C4-2B (cell line): Measurements from ENCODE around the gene GALNS.

Experiments used
- ZFX ChIP-seq: fragments of 450-650 bp; IDR thresholded peaks from 2 replicates; pipeline ENCODE4 v1.6.1; 2017
- TF ChIP-seq, protein P1 (sequence below): fragments of 450-650 bp; conservative IDR thresholded peaks from 2 replicates; pipeline ENCODE4 v1.5.1; 2017; ENCODE audit warnings: mild to moderate bottlenecking

DNA sequence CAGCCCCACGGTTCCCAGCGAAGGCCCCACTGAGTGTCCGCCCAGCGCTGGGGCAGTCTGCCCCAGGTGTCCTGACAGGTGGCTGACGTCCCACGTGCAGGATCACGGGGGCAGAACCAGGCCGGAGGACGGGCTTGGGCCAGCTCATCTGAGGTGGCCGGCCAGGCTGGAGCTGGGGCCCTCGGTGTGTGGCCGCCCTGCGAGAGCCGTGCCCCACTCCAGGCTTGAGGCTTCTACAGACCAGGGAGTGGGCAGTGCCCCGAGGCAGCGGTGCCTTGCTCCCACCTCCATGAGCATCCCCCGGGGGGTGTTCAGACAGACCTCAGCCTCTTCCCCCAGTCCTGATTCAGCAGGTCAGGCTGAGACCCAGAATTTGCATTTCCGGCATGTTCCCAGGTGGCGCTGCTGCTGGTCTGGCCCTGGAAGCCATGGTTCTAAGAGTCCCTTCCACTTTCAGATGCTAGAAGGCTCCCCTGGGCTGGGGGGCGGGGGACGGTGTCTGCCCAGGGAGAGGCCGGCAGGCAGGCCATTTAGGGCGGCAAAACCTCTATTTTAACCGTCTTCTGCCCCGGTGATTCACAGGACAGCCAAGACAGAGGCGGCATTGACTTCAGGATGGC, 45.1 kb upstream of the GALNS start:
- TF ChIP-seq, protein P1, sequence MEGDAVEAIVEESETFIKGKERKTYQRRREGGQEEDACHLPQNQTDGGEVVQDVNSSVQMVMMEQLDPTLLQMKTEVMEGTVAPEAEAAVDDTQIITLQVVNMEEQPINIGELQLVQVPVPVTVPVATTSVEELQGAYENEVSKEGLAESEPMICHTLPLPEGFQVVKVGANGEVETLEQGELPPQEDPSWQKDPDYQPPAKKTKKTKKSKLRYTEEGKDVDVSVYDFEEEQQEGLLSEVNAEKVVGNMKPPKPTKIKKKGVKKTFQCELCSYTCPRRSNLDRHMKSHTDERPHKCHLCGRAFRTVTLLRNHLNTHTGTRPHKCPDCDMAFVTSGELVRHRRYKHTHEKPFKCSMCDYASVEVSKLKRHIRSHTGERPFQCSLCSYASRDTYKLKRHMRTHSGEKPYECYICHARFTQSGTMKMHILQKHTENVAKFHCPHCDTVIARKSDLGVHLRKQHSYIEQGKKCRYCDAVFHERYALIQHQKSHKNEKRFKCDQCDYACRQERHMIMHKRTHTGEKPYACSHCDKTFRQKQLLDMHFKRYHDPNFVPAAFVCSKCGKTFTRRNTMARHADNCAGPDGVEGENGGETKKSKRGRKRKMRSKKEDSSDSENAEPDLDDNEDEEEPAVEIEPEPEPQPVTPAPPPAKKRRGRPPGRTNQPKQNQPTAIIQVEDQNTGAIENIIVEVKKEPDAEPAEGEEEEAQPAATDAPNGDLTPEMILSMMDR, result no peak
- TF ChIP-seq ZFX, result no peak
